ENCODE measurements around the gene KHDRBS1.
"Not testable (repeated sequence)": the region's sequence is repeated elsewhere in the genome, so short reads cannot be mapped to it uniquely, and the experiment has no call there.

- TF ChIP-seq TSHZ1 (tag by site-specific recombination; IDR thresholded peaks at IDR 0.05; ENCODE audit: borderline replicate concordance); CTCF (tag by site-specific recombination; IDR thresholded peaks at IDR 0.05); ZNF274 (IDR thresholded peaks at IDR 0.05; ENCODE audit: low read length); ZNF274 (tag by site-specific recombination; IDR thresholded peaks at IDR 0.05; ENCODE audit: borderline replicate concordance); ZNF488 (tag by site-specific recombination; IDR thresholded peaks at IDR 0.05); YY2 (tag by site-specific recombination; IDR thresholded peaks at IDR 0.05): not testable (repeated sequence)
Observed at GRCh38 chr1:32021574-32022018, 7.9 kb downstream of the KHDRBS1 start.
